H9 (cell line): ENCODE results near the gene GALNT9. TPM values are rescaled to one million over a fixed set of nuclear protein-coding genes. Genes with fewer than 3 reads are reported as not detected.

ENCODE experiments used
- DNase-seq: peaks from one replicate; pipeline ENCODE4 v3.0.0-alpha.2; 2017
- H2AFZ ChIP-seq: one replicate; pipeline ENCODE4 v1.6.1; 2013; ENCODE audit warnings: mild to moderate bottlenecking, low read length, control low read depth, moderate library complexity
- H2AK5ac ChIP-seq: 2 replicates; pipeline ENCODE4 v1.6.1; 2013; ENCODE audit warnings: low read length, control low read depth, mixed read lengths; ENCODE audit not compliant: insufficient read length
- H2BK120ac ChIP-seq: one replicate; pipeline ENCODE4 v1.6.1; 2013; ENCODE audit warnings: low read depth, mild to moderate bottlenecking, low read length, control low read depth, inconsistent platforms; ENCODE audit not compliant: poor library complexity, severe bottlenecking
- H2BK12ac ChIP-seq: 2 replicates; pipeline ENCODE4 v1.6.1; 2013; ENCODE audit warnings: low read length, control low read depth, mixed read lengths, low read depth; ENCODE audit not compliant: insufficient read length
- H2BK15ac ChIP-seq: 2 replicates; pipeline ENCODE4 v1.6.1; 2013; ENCODE audit warnings: low read depth, low read length, control low read depth
- H2BK20ac ChIP-seq: one replicate; pipeline ENCODE4 v1.6.1; 2013; ENCODE audit warnings: low read depth, mild to moderate bottlenecking, low read length, control low read depth, inconsistent platforms; ENCODE audit not compliant: poor library complexity, severe bottlenecking
- H2BK5ac ChIP-seq: 2 replicates; pipeline ENCODE4 v1.6.1; 2013; ENCODE audit warnings: low read length, control low read depth, mixed read lengths; ENCODE audit not compliant: insufficient read length
- H3K14ac ChIP-seq: 2 replicates; pipeline ENCODE4 v1.6.1; 2013; ENCODE audit warnings: low read length, control low read depth; ENCODE audit not compliant: insufficient read depth
- H3K18ac ChIP-seq: 2 replicates; pipeline ENCODE4 v1.6.1; 2013; ENCODE audit warnings: low read depth, mild to moderate bottlenecking, mixed read lengths, low read length, control low read depth; ENCODE audit not compliant: insufficient read length
- H3K23ac ChIP-seq: 2 replicates; pipeline ENCODE4 v1.6.1; 2013; ENCODE audit warnings: low read length, control low read depth, mixed read lengths, low read depth; ENCODE audit not compliant: insufficient read length
- H3K23me2 ChIP-seq: 2 replicates; pipeline ENCODE4 v1.6.1; 2013; ENCODE audit warnings: low read depth, mild to moderate bottlenecking, mixed read lengths, low read length, control low read depth; ENCODE audit not compliant: insufficient read length, poor library complexity, severe bottlenecking
- H3K27ac ChIP-seq: 2 replicates; pipeline ENCODE4 v1.5.1; 2013; ENCODE audit warnings: low read length, control low read depth, mixed read lengths, low read depth; ENCODE audit not compliant: insufficient read length
- H3K27me3 ChIP-seq: 2 replicates; pipeline ENCODE4 v1.6.1; 2013; ENCODE audit warnings: low read length, control low read depth, inconsistent platforms; ENCODE audit not compliant: insufficient read depth
- H3K4ac ChIP-seq: 2 replicates; pipeline ENCODE4 v1.6.1; 2013; ENCODE audit warnings: low read depth, mild to moderate bottlenecking, control low read depth, inconsistent platforms, low read length, moderate library complexity
- H3K4me1 ChIP-seq: 2 replicates; pipeline ENCODE4 v1.6.1; 2013; ENCODE audit warnings: low read length, control low read depth, inconsistent platforms; ENCODE audit not compliant: insufficient read depth
- H3K4me2 ChIP-seq: 2 replicates; pipeline ENCODE4 v1.6.1; 2013; ENCODE audit warnings: low read length, control low read depth, mixed read lengths; ENCODE audit not compliant: insufficient read length, insufficient read depth
- H3K56ac ChIP-seq: 2 replicates; pipeline ENCODE4 v1.6.1; 2013; ENCODE audit warnings: low read depth, mild to moderate bottlenecking, mixed read lengths, low read length, control low read depth; ENCODE audit not compliant: insufficient read length
- H3K79me1 ChIP-seq: 2 replicates; pipeline ENCODE4 v1.6.1; 2013; ENCODE audit warnings: low read depth, mild to moderate bottlenecking, moderate library complexity, low read length, control low read depth, inconsistent platforms; ENCODE audit not compliant: insufficient read depth, poor library complexity, severe bottlenecking
- H3K79me2 ChIP-seq: 2 replicates; pipeline ENCODE4 v1.6.1; 2013; ENCODE audit warnings: low read length, control low read depth, inconsistent platforms; ENCODE audit not compliant: insufficient read depth
- H3K9ac ChIP-seq: 2 replicates; pipeline ENCODE4 v1.6.1; 2013; ENCODE audit warnings: low read length, control low read depth, mixed read lengths; ENCODE audit not compliant: insufficient read length; ENCODE audit errors: extremely low read depth
- H3K9me3 ChIP-seq: one replicate; pipeline ENCODE4 v1.6.1; 2013; ENCODE audit warnings: low read depth, low read length, inconsistent platforms; ENCODE audit not compliant: control insufficient read depth
- H3T11ph ChIP-seq: one replicate; pipeline ENCODE4 v1.6.1; 2013; ENCODE audit warnings: mild to moderate bottlenecking, low read length, control low read depth, inconsistent platforms
- H4K20me1 ChIP-seq: one replicate; pipeline ENCODE4 v1.6.1; 2013; ENCODE audit not compliant: control insufficient read depth, insufficient read length, insufficient read depth
- H4K5ac ChIP-seq: 2 replicates; pipeline ENCODE4 v1.6.1; 2013; ENCODE audit warnings: low read depth, mild to moderate bottlenecking, mixed read lengths, low read length, control low read depth; ENCODE audit not compliant: insufficient read length
- H4K8ac ChIP-seq: replicated peaks from 2 replicates; pipeline ENCODE4 v1.6.1; 2013; ENCODE audit warnings: low read length, control low read depth, mixed read lengths, low read depth; ENCODE audit not compliant: insufficient read length
- H4K91ac ChIP-seq: 2 replicates; pipeline ENCODE4 v1.6.1; 2013; ENCODE audit warnings: low read depth, mild to moderate bottlenecking, moderate library complexity, mixed read lengths, low read length, control low read depth; ENCODE audit not compliant: insufficient read length
- H3K27ac Mint-ChIP-seq, 3 experiments: 2 replicates in 2 of 3; 3 replicates in 1 of 3; pipeline ENCODE4 v1.8.0; 2020 to 2021; ENCODE audit warnings: mixed read lengths in 3 of 3, mild to moderate bottlenecking in 1 of 3, moderate library complexity in 1 of 3
- H3K27me3 Mint-ChIP-seq: 2 replicates; pipeline ENCODE4 v1.8.0; 2021; ENCODE audit warnings: low read depth, mild to moderate bottlenecking, moderate library complexity, mixed read lengths
- H3K36me3 Mint-ChIP-seq, 3 experiments: 2 replicates in 2 of 3; 3 replicates in 1 of 3; pipeline ENCODE4 v1.8.0; 2020 to 2021; ENCODE audit warnings: low read depth in 3 of 3, mixed read lengths in 3 of 3; ENCODE audit not compliant: insufficient read depth in 1 of 3
- H3K4me1 Mint-ChIP-seq, 2 experiments: 2 replicates each; pipeline ENCODE4 v1.8.0; 2020; ENCODE audit warnings: mixed read lengths in 2 of 2
- H3K4me3 Mint-ChIP-seq, 2 experiments: 2 replicates in 1 of 2; 3 replicates in 1 of 2; pipeline ENCODE4 v1.8.0; 2020 to 2021; ENCODE audit warnings: mild to moderate bottlenecking in 2 of 2, mixed read lengths in 2 of 2, moderate library complexity in 1 of 2
- H3K9me3 Mint-ChIP-seq, 2 experiments: 2 replicates in 1 of 2; 3 replicates in 1 of 2; pipeline ENCODE4 v1.8.0; 2020; ENCODE audit warnings: mild to moderate bottlenecking in 2 of 2, mixed read lengths in 2 of 2, moderate library complexity in 1 of 2
- WGBS: extraction: QIAGEN DNeasy Blood & Tissue Kit; methylation state at CpG from one replicate; pipeline ENCODE4 v1.1.7; 2013; ENCODE audit warnings: missing lambda C conversion rate, low lambda C conversion rate, mixed read lengths; ENCODE audit not compliant: insufficient read length; ENCODE audit errors: extremely low coverage; 5-methylcytosine and 5-hydroxymethylcytosine counted together
- total RNA-seq: library from RNA; stranded (reverse); gene quantifications from 2 replicates; pipeline ENCODE4 v1.2.1, GENCODE V29; 2021
- TF ChIP-seq, protein P1 (sequence below): fragments of 200-600 bp; sonication (generic); conservative IDR thresholded peaks from 3 replicates; pipeline ENCODE4 v1.8.0; 2021; ENCODE audit warnings: antibody characterized with exemption, mild to moderate bottlenecking

GALNT9 gene
- total RNA-seq, 1 experiment from 2014 or later: 0.35 TPM

DNA sequence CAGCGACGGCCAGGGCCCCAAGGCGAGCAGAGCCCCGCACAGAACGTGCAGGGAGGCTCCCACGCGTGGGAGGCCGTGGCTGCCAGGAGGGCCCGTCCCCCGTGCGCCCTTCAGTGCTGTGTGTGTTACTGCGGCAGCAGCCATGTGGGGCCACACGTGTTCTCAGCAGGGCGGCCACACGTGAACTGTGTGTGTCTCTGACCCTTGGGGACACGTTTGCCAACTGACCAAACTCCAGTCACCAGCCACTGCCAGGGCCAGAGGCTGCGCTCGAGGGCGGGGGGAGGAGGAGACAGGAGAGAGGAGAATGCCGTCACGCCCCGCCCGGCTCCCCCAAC, 57.7 kb downstream of the GALNT9 start:
- Histone ChIP-seq H3K14ac (no peak overlapping the region; the same call in 1 of the 2 replicates), H3K23ac (no peak overlapping the region), H2BK5ac (no peak overlapping the region), H3K9ac (no peak overlapping the region), H2BK15ac (no peak overlapping the region), H3K23me2 (no peaks in the 10 kb centered on the region), H3K27me3 (no peaks in the 10 kb centered on the region; the same call in 1 of the 2 replicates), H3K18ac (no peak overlapping the region), H3K56ac (no peak overlapping the region), H4K5ac (no peak overlapping the region), H3K79me2 (no peaks in the 10 kb centered on the region), H2AK5ac (no peak overlapping the region), H4K20me1 (peaks cover 5% of the 10 kb centered on the region), H3K4ac (no peak overlapping the region), H3K79me1 (no peaks in the 10 kb centered on the region), H4K91ac (no peak overlapping the region), H3K27ac (no peak overlapping the region), H3K4me1 (peaks cover 6% of the 10 kb centered on the region; the same call in 1 of the 2 replicates), H4K8ac (no peak overlapping the region), H3K9me3 (no peaks in the 10 kb centered on the region), H2BK120ac (no peak overlapping the region), H2BK20ac (no peak overlapping the region), H2BK12ac (no peak overlapping the region), H2AFZ (no peak overlapping the region), H3T11ph (no peak overlapping the region), H3K4me2 (no peak overlapping the region)
- Mint-ChIP-seq H3K36me3 (no peaks in the 10 kb centered on the region), H3K4me3 (no peak overlapping the region), H3K27ac (no peak overlapping the region), H3K4me1 (peaks cover 21 to 29% of the 10 kb centered on the region in 2 experiments), H3K27me3 (peaks cover 47% of the 10 kb centered on the region), H3K9me3 (no peaks in the 10 kb centered on the region)
- WGBS: no CpG with 5 or more reads among the region's 23 CpGs
- TF ChIP-seq, protein P1, sequence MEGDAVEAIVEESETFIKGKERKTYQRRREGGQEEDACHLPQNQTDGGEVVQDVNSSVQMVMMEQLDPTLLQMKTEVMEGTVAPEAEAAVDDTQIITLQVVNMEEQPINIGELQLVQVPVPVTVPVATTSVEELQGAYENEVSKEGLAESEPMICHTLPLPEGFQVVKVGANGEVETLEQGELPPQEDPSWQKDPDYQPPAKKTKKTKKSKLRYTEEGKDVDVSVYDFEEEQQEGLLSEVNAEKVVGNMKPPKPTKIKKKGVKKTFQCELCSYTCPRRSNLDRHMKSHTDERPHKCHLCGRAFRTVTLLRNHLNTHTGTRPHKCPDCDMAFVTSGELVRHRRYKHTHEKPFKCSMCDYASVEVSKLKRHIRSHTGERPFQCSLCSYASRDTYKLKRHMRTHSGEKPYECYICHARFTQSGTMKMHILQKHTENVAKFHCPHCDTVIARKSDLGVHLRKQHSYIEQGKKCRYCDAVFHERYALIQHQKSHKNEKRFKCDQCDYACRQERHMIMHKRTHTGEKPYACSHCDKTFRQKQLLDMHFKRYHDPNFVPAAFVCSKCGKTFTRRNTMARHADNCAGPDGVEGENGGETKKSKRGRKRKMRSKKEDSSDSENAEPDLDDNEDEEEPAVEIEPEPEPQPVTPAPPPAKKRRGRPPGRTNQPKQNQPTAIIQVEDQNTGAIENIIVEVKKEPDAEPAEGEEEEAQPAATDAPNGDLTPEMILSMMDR: no peak
- no peak for DNase-seq
